Fibroblast of lung (primary cell): ENCODE data around the gene POU3F1. TPM values are rescaled to one million over a fixed set of nuclear protein-coding genes. Genes with fewer than 3 reads are reported as not detected.

Experiments
- DNase-seq, 2 donors: peaks; one replicate each; pipeline versions ENCODE4 v3.0.0 to v3.0.0-alpha.2; 2010; ENCODE audit warnings: low read depth in 2 of 2
- H2AFZ ChIP-seq: 2 replicates; pipeline ENCODE4 v1.5.1; 2012; ENCODE audit warnings: low read length, control low read depth, inconsistent platforms
- H3K27ac ChIP-seq: 2 replicates; pipeline ENCODE4 v1.5.1; 2011; ENCODE audit warnings: low read length, control low read depth; ENCODE audit not compliant: insufficient read depth
- H3K27me3 ChIP-seq: 2 replicates; pipeline ENCODE4 v1.5.1; 2011; ENCODE audit warnings: mild to moderate bottlenecking, low read length; ENCODE audit not compliant: control insufficient read depth, insufficient read depth
- H3K36me3 ChIP-seq: 2 replicates; pipeline ENCODE4 v1.5.1; 2011; ENCODE audit warnings: low read length; ENCODE audit not compliant: control insufficient read depth, insufficient read depth
- H3K4me1 ChIP-seq: 2 replicates; pipeline ENCODE4 v1.5.1; 2011; ENCODE audit warnings: low read length; ENCODE audit not compliant: control insufficient read depth, insufficient read depth; ENCODE audit errors: extremely low read depth
- H3K4me2 ChIP-seq: 2 replicates; pipeline ENCODE4 v1.5.1; 2011; ENCODE audit warnings: low read length, control low read depth; ENCODE audit not compliant: insufficient read depth; ENCODE audit errors: extremely low read depth
- H3K4me3 ChIP-seq, 4 experiments: fragments of 200-600 bp in 1 of 4; sonication (generic) in 1 of 4; replicated peaks in 1 of 4; 2 replicates each; pipeline ENCODE4 v1.5.1; 2011 to 2016; ENCODE audit warnings: low read length in 4 of 4, low read depth in 3 of 4, mild to moderate bottlenecking in 3 of 4, control low read depth in 2 of 4, inconsistent platforms in 1 of 4, mixed read lengths in 1 of 4; ENCODE audit not compliant: insufficient read depth in 1 of 4; ENCODE audit errors: control extremely low read depth in 1 of 4
- H3K79me2 ChIP-seq: 2 replicates; pipeline ENCODE4 v1.5.1; 2012; ENCODE audit warnings: mild to moderate bottlenecking, low read length, inconsistent platforms; ENCODE audit not compliant: control insufficient read depth, insufficient read depth
- H3K9ac ChIP-seq: 2 replicates; pipeline ENCODE4 v1.5.1; 2011; ENCODE audit warnings: mild to moderate bottlenecking, low read length, control low read depth; ENCODE audit not compliant: insufficient read depth
- H3K9me3 ChIP-seq: 2 replicates; pipeline ENCODE4 v1.5.1; 2012; ENCODE audit warnings: low read depth, low read length; ENCODE audit not compliant: control insufficient read depth, insufficient read depth
- H4K20me1 ChIP-seq: 2 replicates; pipeline ENCODE4 v1.5.1; 2011; ENCODE audit warnings: low read length; ENCODE audit not compliant: control insufficient read depth, insufficient read depth; ENCODE audit errors: extremely low read depth
- EZH2 ChIP-seq: IDR thresholded peaks from 2 replicates; pipeline ENCODE4 v1.5.1; 2012; ENCODE audit warnings: low read length, control low read depth, mild to moderate bottlenecking; ENCODE audit errors: missing control alignments
- polyA plus RNA-seq, 2 donors: library from polyadenylated mRNA; depleted of rRNA in 1 of 2; stranded (reverse) in 1 of 2; unstranded in 1 of 2; fragments of >200 nt; gene quantifications; 2 replicates each; pipeline ENCODE4 v1.2.1, GENCODE V29; 2011 to 2012; ENCODE audit warnings: missing spikeins in 1 of 2
- total RNA-seq: library from RNA; depleted of rRNA; stranded (reverse); fragments of >200 nt; gene quantifications from 2 replicates; pipeline ENCODE4 v1.2.1, GENCODE V29; 2014
- TF ChIP-seq, protein P1 (sequence below), 2 donors: IDR thresholded peaks in 1 of 2; conservative IDR thresholded peaks in 1 of 2; 1 replicate in 1 of 2; 2 replicates in 1 of 2; pipeline ENCODE4 v1.5.1; 2011 to 2012; ENCODE audit warnings: low read length in 2 of 2, control low read depth in 1 of 2, inconsistent platforms in 1 of 2, low read depth in 1 of 2, mild to moderate bottlenecking in 1 of 2

Gene POU3F1
- total and polyA plus RNA-seq, 2 donors (not counting 1 experiment from before 2014, with no cell fraction given), result under 0.01 TPM; not detected in 1

DNA sequence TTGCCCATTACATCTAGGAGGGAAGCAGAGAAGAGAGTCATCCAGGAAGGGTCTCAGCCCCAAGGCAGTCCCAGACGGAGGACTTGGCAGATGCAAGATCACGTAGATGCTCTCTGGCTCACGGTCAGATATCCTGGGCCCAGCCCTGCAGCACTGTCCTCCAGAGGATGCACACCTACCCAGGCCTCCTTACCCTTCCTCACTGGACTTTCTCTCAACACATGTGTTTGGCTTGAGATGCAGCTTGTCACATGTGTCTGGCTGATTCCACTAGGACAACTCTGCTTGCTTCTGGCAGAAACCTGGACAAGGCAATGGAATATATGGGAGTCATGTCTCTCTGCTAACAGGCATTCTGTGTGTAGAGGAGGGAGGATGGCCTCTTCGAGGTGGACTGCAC lies 32.4 kb upstream of the POU3F1 start:
- TF ChIP-seq, protein P1, sequence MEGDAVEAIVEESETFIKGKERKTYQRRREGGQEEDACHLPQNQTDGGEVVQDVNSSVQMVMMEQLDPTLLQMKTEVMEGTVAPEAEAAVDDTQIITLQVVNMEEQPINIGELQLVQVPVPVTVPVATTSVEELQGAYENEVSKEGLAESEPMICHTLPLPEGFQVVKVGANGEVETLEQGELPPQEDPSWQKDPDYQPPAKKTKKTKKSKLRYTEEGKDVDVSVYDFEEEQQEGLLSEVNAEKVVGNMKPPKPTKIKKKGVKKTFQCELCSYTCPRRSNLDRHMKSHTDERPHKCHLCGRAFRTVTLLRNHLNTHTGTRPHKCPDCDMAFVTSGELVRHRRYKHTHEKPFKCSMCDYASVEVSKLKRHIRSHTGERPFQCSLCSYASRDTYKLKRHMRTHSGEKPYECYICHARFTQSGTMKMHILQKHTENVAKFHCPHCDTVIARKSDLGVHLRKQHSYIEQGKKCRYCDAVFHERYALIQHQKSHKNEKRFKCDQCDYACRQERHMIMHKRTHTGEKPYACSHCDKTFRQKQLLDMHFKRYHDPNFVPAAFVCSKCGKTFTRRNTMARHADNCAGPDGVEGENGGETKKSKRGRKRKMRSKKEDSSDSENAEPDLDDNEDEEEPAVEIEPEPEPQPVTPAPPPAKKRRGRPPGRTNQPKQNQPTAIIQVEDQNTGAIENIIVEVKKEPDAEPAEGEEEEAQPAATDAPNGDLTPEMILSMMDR (conservative IDR thresholded peaks at IDR 0.05 in 1 of 2, IDR thresholded peaks at IDR 0.05 in 1 of 2; ENCODE audit: low read depth in 1 of 2, low read length in 2 of 2), result no peak
- no peak for TF ChIP-seq EZH2
- Histone ChIP-seq H2AFZ (no peak overlapping the region), H3K27ac (no peak overlapping the region), H3K9ac (no peak overlapping the region), H3K27me3 (no peaks in the 10 kb centered on the region), H4K20me1 (no peaks in the 10 kb centered on the region), H3K9me3 (no peaks in the 10 kb centered on the region), H3K4me2 (no peak overlapping the region), H3K4me1 (no peaks in the 10 kb centered on the region), H3K36me3 (no peaks in the 10 kb centered on the region), H3K4me3 (no peak overlapping the region), H3K79me2 (no peaks in the 10 kb centered on the region)
- DNase-seq, result no peak

DNA sequence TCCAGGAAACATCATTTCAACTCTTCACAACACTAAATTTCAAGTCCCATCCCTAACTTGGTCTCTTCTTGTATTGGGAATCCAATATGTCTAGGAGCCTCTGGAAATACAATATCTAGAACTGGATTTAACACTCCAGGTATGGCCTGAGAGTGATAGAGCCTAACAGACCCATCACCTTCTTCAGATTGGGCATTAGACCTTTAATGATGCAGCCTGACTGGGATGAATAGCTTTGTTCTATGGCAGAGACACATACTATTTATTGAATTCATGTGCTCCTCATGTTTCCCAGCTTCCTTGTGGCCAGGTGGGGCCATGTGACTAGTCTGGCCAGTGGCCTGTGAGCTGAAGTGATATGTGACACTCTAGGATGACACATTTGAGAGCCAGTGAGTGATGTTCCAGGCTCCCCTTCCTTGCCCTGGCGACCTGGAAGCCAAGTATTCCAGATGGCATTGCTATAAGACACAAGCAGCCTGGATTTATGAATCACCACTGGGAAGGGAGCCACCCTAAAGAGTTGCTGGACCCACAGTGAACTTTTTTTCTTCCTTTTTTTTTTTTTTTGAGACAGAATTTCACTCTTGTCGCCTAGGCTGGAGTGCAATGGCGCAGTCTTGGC lies 31.0 kb upstream of the POU3F1 start:
- Histone ChIP-seq H3K27ac (no peak overlapping the region), H3K79me2 (no peaks in the 10 kb centered on the region), H4K20me1 (no peaks in the 10 kb centered on the region), H2AFZ (no peak overlapping the region), H3K27me3 (no peaks in the 10 kb centered on the region), H3K9me3 (no peaks in the 10 kb centered on the region), H3K4me2 (no peak overlapping the region), H3K4me1 (no peaks in the 10 kb centered on the region), H3K9ac (no peak overlapping the region), H3K36me3 (no peaks in the 10 kb centered on the region), H3K4me3 (no peak overlapping the region)
- peak; percentile 9 to 24 for DNase-seq
- no peak for TF ChIP-seq EZH2
- TF ChIP-seq, protein P1 (conservative IDR thresholded peaks at IDR 0.05 in 1 of 2, IDR thresholded peaks at IDR 0.05 in 1 of 2; ENCODE audit: low read depth in 1 of 2, low read length in 2 of 2), result no peak

DNA sequence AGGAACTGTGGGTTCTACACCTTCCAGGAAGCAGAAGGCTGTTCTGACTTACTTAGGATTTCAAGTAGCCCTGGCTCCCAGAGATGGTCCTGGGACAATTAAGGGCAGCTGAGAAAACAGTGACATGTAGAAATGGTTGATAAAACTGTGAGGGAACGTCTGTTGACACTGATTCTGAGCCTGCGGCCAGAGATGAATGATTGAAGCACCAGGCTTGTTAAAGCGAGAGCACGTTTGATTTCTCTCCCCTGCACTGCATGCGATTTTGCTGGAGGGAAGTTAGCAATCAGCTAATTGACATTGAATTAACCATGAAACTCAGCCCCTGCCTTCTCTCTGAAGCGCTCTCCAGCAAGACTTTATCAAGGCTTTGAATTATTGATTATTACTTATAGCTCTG lies 29.9 kb upstream of the POU3F1 start:
- no peak overlapping the region for H2AFZ ChIP-seq
- H3K27me3 ChIP-seq, result no peaks in the 10 kb centered on the region
- no peaks in the 10 kb centered on the region for H3K9me3 ChIP-seq
- H4K20me1 ChIP-seq, result no peaks in the 10 kb centered on the region
- no peak overlapping the region for H3K4me2 ChIP-seq
- no peaks in the 10 kb centered on the region for H3K79me2 ChIP-seq
- H3K4me1 ChIP-seq, result no peaks in the 10 kb centered on the region
- TF ChIP-seq, protein P1 (conservative IDR thresholded peaks at IDR 0.05 in 1 of 2, IDR thresholded peaks at IDR 0.05 in 1 of 2; ENCODE audit: low read depth in 1 of 2, low read length in 2 of 2), result no peak
- TF ChIP-seq EZH2, result no peak
- H3K36me3 ChIP-seq, result no peaks in the 10 kb centered on the region
- no peak for DNase-seq
- H3K9ac ChIP-seq, result no peak overlapping the region
- no peak overlapping the region for H3K4me3 ChIP-seq
- H3K27ac ChIP-seq, result no peak overlapping the region
